Gastrocnemius medialis (tissue), 4 donors: Measurements from ENCODE around the gene TRIM58. TPM values are rescaled to one million over a fixed set of nuclear protein-coding genes. Genes with fewer than 3 reads are reported as not detected.

Experiments
- ATAC-seq, 2 donors: fragments of 150-250 bp; one replicate each; pipeline ENCODE4 v1.9.1; 2016
- DNase-seq, 2 donors: peaks; one replicate each; pipeline ENCODE4 v3.0.0-alpha.2; 2019
- H3K27ac ChIP-seq, 4 donors: fragments of 200-600 bp; sonication (generic); 1 replicate in 1 of 4; 2 replicates in 3 of 4; pipeline ENCODE4 v1.5.1; 2016 to 2018; ENCODE audit warnings: mild to moderate bottlenecking in 2 of 4, moderate library complexity in 1 of 4
- H3K27me3 ChIP-seq, 3 donors: fragments of 200-600 bp; sonication (generic) in 2 of 3; 1 replicate in 1 of 3; 2 replicates in 2 of 3; pipeline versions ENCODE4 v1.5.1 to v1.6.0; 2016 to 2019; ENCODE audit warnings: mild to moderate bottlenecking in 1 of 3, moderate library complexity in 1 of 3
- H3K36me3 ChIP-seq, 2 donors: fragments of 200-600 bp; sonication (generic) in 1 of 2; one replicate each; pipeline ENCODE4 v1.5.1; 2017 to 2018
- H3K4me1 ChIP-seq, 2 donors: fragments of 200-600 bp; sonication (generic) in 1 of 2; one replicate each; pipeline ENCODE4 v1.5.1; 2016 to 2017; ENCODE audit warnings: mild to moderate bottlenecking in 2 of 2
- H3K4me3 ChIP-seq, 4 donors: fragments of 200-600 bp; sonication (generic) in 3 of 4; 1 replicate in 1 of 4; 2 replicates in 3 of 4; pipeline ENCODE4 v1.5.1; 2016 to 2019; ENCODE audit warnings: mild to moderate bottlenecking in 2 of 4
- H3K9me3 ChIP-seq, 3 donors: fragments of 200-600 bp; sonication (generic) in 2 of 3; 1 replicate in 1 of 3; 2 replicates in 2 of 3; pipeline ENCODE4 v1.5.1; 2016 to 2019
- POLR2A ChIP-seq, 2 donors: fragments of 450-650 bp; IDR thresholded peaks; one replicate each; pipeline ENCODE4 v1.6.1; 2017; ENCODE audit warnings: antibody characterized with exemption in 2 of 2, mild to moderate bottlenecking in 2 of 2, moderate library complexity in 2 of 2
- in situ Hi-C, 4 donors: fragments of 200-750 bp; cut with MboI; loops; one replicate each; pipeline versions ENCODE4 v1.15.0 to v1.8.0; 2017; ENCODE audit warnings: low sequenced_read_pairs in 4 of 4
- intact Hi-C: fragments of 100-400 bp; cut with DNase I; formaldehyde crosslinking; loops from one replicate; pipeline ENCODE4 v1.15.1; 2023; ENCODE audit warnings: low total_unique reads
- total RNA-seq, 4 donors: library from RNA; depleted of rRNA; stranded (reverse); fragments of >200 nt; gene quantifications; one replicate each; pipeline versions ENCODE4 v1.1.0 to v1.2.3, GENCODE V29; 2016
- TF ChIP-seq, protein P1 (sequence below), 5 experiments: fragments of 450-650 bp in 3 of 5; fragments of 200-600 bp in 2 of 5; sonication (generic) in 2 of 5; IDR thresholded peaks in 4 of 5; conservative IDR thresholded peaks in 1 of 5; 1 replicate in 4 of 5; 2 replicates in 1 of 5; pipeline ENCODE4 v1.5.1; 2016 to 2019; ENCODE audit warnings: antibody characterized with exemption in 5 of 5, mild to moderate bottlenecking in 3 of 5, moderate library complexity in 3 of 5

Gene TRIM58
- total RNA-seq, 4 donors from 2014 or later = 0.26 to 1.5 (median 0.49) TPM

DNA sequence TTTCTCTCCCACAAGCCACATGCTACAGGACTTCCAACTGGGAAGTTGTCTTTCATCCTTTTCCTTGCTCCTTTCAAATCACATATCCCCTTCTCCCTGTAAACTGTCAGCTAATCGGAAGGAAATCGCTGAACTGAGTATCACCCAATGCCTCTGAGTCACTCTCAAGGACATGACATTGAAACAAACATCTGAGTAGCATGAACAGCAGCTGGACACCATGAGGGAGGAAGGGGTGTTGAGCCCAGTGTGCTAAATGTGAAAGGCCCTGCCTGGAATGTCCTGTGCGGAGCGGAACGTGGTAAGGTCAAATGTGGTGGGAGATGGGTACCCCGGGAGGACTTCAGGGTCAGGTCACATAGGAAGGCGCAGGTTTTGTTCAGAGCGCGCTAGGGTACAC is 67.9 kb downstream of the TRIM58 start, which contains the start of gene OR2AJ1:
Gene OR2AJ1 (plus strand): TSS at position 22 of the 400 bp plus-strand sequence. CDS start 8,880 bp downstream, outside the sequence.
- DNase-seq = no peak
- no peaks in the 10 kb centered on the region for H3K9me3 ChIP-seq
- intact Hi-C loops (no loop called here), in situ Hi-C loops (no loop called here)
- H3K4me1 ChIP-seq = no peaks in the 10 kb centered on the region
- H3K4me3 ChIP-seq = no peak within 1 kb of the TSS
- ATAC-seq = no peak
- H3K36me3 ChIP-seq = no peaks in the 10 kb centered on the region
- TF ChIP-seq, protein P1, sequence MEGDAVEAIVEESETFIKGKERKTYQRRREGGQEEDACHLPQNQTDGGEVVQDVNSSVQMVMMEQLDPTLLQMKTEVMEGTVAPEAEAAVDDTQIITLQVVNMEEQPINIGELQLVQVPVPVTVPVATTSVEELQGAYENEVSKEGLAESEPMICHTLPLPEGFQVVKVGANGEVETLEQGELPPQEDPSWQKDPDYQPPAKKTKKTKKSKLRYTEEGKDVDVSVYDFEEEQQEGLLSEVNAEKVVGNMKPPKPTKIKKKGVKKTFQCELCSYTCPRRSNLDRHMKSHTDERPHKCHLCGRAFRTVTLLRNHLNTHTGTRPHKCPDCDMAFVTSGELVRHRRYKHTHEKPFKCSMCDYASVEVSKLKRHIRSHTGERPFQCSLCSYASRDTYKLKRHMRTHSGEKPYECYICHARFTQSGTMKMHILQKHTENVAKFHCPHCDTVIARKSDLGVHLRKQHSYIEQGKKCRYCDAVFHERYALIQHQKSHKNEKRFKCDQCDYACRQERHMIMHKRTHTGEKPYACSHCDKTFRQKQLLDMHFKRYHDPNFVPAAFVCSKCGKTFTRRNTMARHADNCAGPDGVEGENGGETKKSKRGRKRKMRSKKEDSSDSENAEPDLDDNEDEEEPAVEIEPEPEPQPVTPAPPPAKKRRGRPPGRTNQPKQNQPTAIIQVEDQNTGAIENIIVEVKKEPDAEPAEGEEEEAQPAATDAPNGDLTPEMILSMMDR (IDR thresholded peaks at IDR 0.05 in 4 of 5, conservative IDR thresholded peaks at IDR 0.05 in 1 of 5) = no peak
- TF ChIP-seq POLR2A (IDR thresholded peaks at IDR 0.05) = no peak
- H3K27me3 ChIP-seq = no peaks in the 10 kb centered on the region
- no peak within 1 kb of the TSS for H3K27ac ChIP-seq

Other genes starting within 250 kb of the TRIM58 start
- gene OR13G1, start 177.4 kb upstream of the TRIM58 start, total RNA-seq = not detected
- gene OR6F1, start 140.5 kb upstream of the TRIM58 start, total RNA-seq = not detected
- not detected for gene OR14K1, start 118.6 kb upstream of the TRIM58 start, total RNA-seq
- not detected for gene OR14A2, start 109.0 kb upstream of the TRIM58 start, total RNA-seq
- gene OR1C1, start 96.6 kb upstream of the TRIM58 start, total RNA-seq = not detected
- not detected for gene OR14A16, start 33.1 kb upstream of the TRIM58 start, total RNA-seq
- gene OR11L1, start 15.3 kb upstream of the TRIM58 start, total RNA-seq = not detected
- gene OR2W3, start 38.4 kb downstream of the TRIM58 start, total RNA-seq = under 1 TPM in 1 of 4 donors, not detected in 3; 0.80 TPM
- not detected for gene OR2T8, start 63.1 kb downstream of the TRIM58 start, total RNA-seq
- not detected for gene OR2AJ1, start 67.7 kb downstream of the TRIM58 start, total RNA-seq
- gene OR2L8, start 91.7 kb downstream of the TRIM58 start, total RNA-seq = not detected
- not detected for gene OR2AK2, start 108.0 kb downstream of the TRIM58 start, total RNA-seq
- not detected for gene OR2L5, start 156.5 kb downstream of the TRIM58 start, total RNA-seq
- gene OR2L2, start 172.9 kb downstream of the TRIM58 start, total RNA-seq = not detected
- not detected for gene OR2L3, start 189.6 kb downstream of the TRIM58 start, total RNA-seq
- gene OR2L13, start 238.0 kb downstream of the TRIM58 start, total RNA-seq = not detected